HepG2 (cell line): Measurements from ENCODE around the gene BAHCC1. TPM values are rescaled to one million over a fixed set of nuclear protein-coding genes. Genes with fewer than 3 reads are reported as not detected.

ENCODE experiments used
- ADNP ChIP-seq: sonication (generic); formaldehyde crosslinking; IDR thresholded peaks from 2 replicates; pipeline ENCODE4 v1.4.0; 2020; ENCODE audit warnings: missing genetic modification reagents
- CHD2 ChIP-seq: IDR thresholded peaks from 2 replicates; pipeline ENCODE4 v1.6.1; 2011; ENCODE audit warnings: low read depth, low read length, improper control_type of control experiment
- DMAP1 ChIP-seq: IDR thresholded peaks from 2 replicates; pipeline ENCODE4 v1.6.1; 2016
- HNF4A ChIP-seq: sonication (generic); formaldehyde crosslinking; IDR thresholded peaks from 2 replicates; pipeline ENCODE4 v1.4.0; 2020; ENCODE audit warnings: missing genetic modification reagents
- HNRNPK ChIP-seq: fragments of 200-400 bp; formaldehyde crosslinking; IDR thresholded peaks from 2 replicates; pipeline ENCODE4 v1.6.1; 2018; ENCODE audit warnings: low read length, low read depth, moderate library complexity, mild to moderate bottlenecking; ENCODE audit not compliant: poor library complexity, severe bottlenecking
- SIX1 ChIP-seq: sonication (generic); formaldehyde crosslinking; IDR thresholded peaks from 2 replicates; pipeline ENCODE4 v1.4.0; 2020; ENCODE audit warnings: missing genetic modification reagents, borderline replicate concordance
- SNRNP70 ChIP-seq: fragments of 200-400 bp; formaldehyde crosslinking; IDR thresholded peaks from 2 replicates; pipeline ENCODE4 v1.6.1; 2017; ENCODE audit warnings: mild to moderate bottlenecking, low read depth, low read length, moderate library complexity
- SRSF4 ChIP-seq: fragments of 200-400 bp; formaldehyde crosslinking; IDR thresholded peaks from one replicate; pipeline ENCODE4 v1.6.1; 2018; ENCODE audit warnings: mild to moderate bottlenecking, low read depth, low read length, moderate library complexity; ENCODE audit not compliant: poor library complexity, severe bottlenecking
- TGIF2 ChIP-seq: IDR thresholded peaks from 2 replicates; pipeline ENCODE4 v1.6.1; 2016; ENCODE audit warnings: control low read depth, missing compliant biosample characterization
- YY1 ChIP-seq: IDR thresholded peaks from 2 replicates; pipeline ENCODE4 v1.6.1; 2011; ENCODE audit warnings: low read length, low read depth, moderate library complexity, mild to moderate bottlenecking; ENCODE audit not compliant: insufficient read depth, insufficient replicate concordance
- ZNF510 ChIP-seq: sonication (generic); formaldehyde crosslinking; IDR thresholded peaks from 2 replicates; pipeline ENCODE4 v1.4.0; 2020; ENCODE audit warnings: low read depth, mild to moderate bottlenecking, missing genetic modification reagents
- polyA plus RNA-seq, 8 experiments: library from polyadenylated mRNA; depleted of rRNA in 3 of 8; stranded (reverse) in 7 of 8; unstranded in 1 of 8; fragments of >200 nt; fragmentation: Illumina TruSeq in 4 of 8; extraction: Trizol in 4 of 8; gene quantifications; 2 replicates each; pipeline versions ENCODE4 v1.2.1 to v1.2.3, GENCODE V29; 2011 to 2016; ENCODE audit warnings: low read depth in 4 of 8, missing spikeins in 1 of 8, mixed read lengths in 1 of 8; ENCODE audit not compliant: insufficient read depth in 1 of 8
- total RNA-seq, 5 experiments: library from RNA; depleted of rRNA; stranded (reverse); fragments of >200 nt; fragmentation: Illumina TruSeq; extraction: Trizol; gene quantifications; 2 replicates each; pipeline ENCODE4 v1.2.3, GENCODE V29; 2016; ENCODE audit warnings: low read depth in 1 of 5
- TF ChIP-seq, protein P1 (sequence below): sonication (generic); formaldehyde crosslinking; IDR thresholded peaks from 2 replicates; pipeline ENCODE4 v1.5.1; 2020; ENCODE audit warnings: missing genetic modification reagents, mild to moderate bottlenecking, borderline replicate concordance
- TF ChIP-seq, protein P2 (sequence below): sonication (generic); formaldehyde crosslinking; IDR thresholded peaks from 2 replicates; pipeline ENCODE4 v1.5.1; 2020; ENCODE audit warnings: missing genetic modification reagents, mild to moderate bottlenecking, borderline replicate concordance
- TF ChIP-seq, protein P3 (sequence below): fragments of 450-650 bp; IDR thresholded peaks from 2 replicates; pipeline ENCODE4 v1.6.1; 2016
- TF ChIP-seq, protein P4 (sequence below): sonication (generic); formaldehyde crosslinking; IDR thresholded peaks from 2 replicates; pipeline ENCODE4 v1.5.1; 2020; ENCODE audit warnings: missing genetic modification reagents, mild to moderate bottlenecking, borderline replicate concordance
- TF ChIP-seq, protein P5 (sequence below): sonication (generic); formaldehyde crosslinking; IDR thresholded peaks from 2 replicates; pipeline ENCODE4 v1.5.0; 2020; ENCODE audit warnings: missing genetic modification reagents
- TF ChIP-seq, protein P6 (sequence below): sonication (generic); formaldehyde crosslinking; conservative IDR thresholded peaks from 2 replicates; pipeline ENCODE4 v1.8.0; 2022; ENCODE audit warnings: mild to moderate bottlenecking, moderate library complexity, missing genetic modification reagents

Gene BAHCC1
- total and polyA plus RNA-seq, 2 of the 13 experiments (the other 11 are each of a cell fraction or from before 2014, with no cell fraction given) = 1.4 to 1.7 TPM

DNA sequence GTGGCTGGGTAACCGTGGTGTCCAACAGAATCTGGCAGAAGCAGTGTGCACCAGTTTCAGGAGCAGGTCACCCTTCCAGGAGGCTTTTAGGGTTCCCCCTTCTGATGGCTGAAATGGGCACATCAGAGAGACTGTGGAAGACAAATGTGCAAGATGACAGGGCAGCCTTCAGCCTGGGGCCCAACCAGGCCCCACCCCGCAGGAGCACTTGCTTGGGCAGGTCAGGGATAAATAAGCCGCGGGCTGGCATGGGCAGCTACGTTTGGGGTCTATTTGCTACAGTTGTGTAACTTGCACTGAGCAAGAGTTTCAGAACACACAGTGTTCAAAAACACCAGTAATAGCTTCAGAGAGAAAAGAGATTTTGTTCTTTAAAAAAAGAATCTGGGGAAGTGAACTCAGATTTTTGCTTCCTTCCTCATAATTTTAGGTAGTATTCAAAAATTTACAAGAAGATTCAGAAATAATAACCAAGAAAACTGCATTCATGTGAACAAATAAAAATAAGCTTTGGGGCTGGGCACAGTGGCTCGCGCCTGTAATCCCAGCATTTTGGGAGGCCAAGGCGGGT is 44.9 kb upstream of the BAHCC1 start (continued):
- TF ChIP-seq ADNP (CRISPR knock-in tag) = no peak
- no peak for TF ChIP-seq SNRNP70
- TF ChIP-seq, protein P1, sequence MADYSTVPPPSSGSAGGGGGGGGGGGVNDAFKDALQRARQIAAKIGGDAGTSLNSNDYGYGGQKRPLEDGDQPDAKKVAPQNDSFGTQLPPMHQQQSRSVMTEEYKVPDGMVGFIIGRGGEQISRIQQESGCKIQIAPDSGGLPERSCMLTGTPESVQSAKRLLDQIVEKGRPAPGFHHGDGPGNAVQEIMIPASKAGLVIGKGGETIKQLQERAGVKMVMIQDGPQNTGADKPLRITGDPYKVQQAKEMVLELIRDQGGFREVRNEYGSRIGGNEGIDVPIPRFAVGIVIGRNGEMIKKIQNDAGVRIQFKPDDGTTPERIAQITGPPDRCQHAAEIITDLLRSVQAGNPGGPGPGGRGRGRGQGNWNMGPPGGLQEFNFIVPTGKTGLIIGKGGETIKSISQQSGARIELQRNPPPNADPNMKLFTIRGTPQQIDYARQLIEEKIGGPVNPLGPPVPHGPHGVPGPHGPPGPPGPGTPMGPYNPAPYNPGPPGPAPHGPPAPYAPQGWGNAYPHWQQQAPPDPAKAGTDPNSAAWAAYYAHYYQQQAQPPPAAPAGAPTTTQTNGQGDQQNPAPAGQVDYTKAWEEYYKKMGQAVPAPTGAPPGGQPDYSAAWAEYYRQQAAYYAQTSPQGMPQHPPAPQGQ (CRISPR knock-in tag) = no peak
- no peak for TF ChIP-seq HNF4A (CRISPR knock-in tag)
- no peak for TF ChIP-seq ZNF510
- TF ChIP-seq YY1 = no peak
- TF ChIP-seq, protein P2, sequence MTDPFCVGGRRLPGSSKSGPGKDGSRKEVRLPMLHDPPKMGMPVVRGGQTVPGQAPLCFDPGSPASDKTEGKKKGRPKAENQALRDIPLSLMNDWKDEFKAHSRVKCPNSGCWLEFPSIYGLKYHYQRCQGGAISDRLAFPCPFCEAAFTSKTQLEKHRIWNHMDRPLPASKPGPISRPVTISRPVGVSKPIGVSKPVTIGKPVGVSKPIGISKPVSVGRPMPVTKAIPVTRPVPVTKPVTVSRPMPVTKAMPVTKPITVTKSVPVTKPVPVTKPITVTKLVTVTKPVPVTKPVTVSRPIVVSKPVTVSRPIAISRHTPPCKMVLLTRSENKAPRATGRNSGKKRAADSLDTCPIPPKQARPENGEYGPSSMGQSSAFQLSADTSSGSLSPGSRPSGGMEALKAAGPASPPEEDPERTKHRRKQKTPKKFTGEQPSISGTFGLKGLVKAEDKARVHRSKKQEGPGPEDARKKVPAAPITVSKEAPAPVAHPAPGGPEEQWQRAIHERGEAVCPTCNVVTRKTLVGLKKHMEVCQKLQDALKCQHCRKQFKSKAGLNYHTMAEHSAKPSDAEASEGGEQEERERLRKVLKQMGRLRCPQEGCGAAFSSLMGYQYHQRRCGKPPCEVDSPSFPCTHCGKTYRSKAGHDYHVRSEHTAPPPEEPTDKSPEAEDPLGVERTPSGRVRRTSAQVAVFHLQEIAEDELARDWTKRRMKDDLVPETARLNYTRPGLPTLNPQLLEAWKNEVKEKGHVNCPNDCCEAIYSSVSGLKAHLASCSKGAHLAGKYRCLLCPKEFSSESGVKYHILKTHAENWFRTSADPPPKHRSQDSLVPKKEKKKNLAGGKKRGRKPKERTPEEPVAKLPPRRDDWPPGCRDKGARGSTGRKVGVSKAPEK (CRISPR knock-in tag) = no peak
- no peak for TF ChIP-seq SIX1 (CRISPR knock-in tag)
- TF ChIP-seq, protein P3, sequence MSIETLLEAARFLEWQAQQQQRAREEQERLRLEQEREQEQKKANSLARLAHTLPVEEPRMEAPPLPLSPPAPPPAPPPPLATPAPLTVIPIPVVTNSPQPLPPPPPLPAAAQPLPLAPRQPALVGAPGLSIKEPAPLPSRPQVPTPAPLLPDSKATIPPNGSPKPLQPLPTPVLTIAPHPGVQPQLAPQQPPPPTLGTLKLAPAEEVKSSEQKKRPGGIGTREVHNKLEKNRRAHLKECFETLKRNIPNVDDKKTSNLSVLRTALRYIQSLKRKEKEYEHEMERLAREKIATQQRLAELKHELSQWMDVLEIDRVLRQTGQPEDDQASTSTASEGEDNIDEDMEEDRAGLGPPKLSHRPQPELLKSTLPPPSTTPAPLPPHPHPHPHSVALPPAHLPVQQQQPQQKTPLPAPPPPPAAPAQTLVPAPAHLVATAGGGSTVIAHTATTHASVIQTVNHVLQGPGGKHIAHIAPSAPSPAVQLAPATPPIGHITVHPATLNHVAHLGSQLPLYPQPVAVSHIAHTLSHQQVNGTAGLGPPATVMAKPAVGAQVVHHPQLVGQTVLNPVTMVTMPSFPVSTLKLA = no peak
- TF ChIP-seq, protein P4, sequence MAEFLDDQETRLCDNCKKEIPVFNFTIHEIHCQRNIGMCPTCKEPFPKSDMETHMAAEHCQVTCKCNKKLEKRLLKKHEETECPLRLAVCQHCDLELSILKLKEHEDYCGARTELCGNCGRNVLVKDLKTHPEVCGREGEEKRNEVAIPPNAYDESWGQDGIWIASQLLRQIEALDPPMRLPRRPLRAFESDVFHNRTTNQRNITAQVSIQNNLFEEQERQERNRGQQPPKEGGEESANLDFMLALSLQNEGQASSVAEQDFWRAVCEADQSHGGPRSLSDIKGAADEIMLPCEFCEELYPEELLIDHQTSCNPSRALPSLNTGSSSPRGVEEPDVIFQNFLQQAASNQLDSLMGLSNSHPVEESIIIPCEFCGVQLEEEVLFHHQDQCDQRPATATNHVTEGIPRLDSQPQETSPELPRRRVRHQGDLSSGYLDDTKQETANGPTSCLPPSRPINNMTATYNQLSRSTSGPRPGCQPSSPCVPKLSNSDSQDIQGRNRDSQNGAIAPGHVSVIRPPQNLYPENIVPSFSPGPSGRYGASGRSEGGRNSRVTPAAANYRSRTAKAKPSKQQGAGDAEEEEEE = no peak
- TF ChIP-seq, protein P5, sequence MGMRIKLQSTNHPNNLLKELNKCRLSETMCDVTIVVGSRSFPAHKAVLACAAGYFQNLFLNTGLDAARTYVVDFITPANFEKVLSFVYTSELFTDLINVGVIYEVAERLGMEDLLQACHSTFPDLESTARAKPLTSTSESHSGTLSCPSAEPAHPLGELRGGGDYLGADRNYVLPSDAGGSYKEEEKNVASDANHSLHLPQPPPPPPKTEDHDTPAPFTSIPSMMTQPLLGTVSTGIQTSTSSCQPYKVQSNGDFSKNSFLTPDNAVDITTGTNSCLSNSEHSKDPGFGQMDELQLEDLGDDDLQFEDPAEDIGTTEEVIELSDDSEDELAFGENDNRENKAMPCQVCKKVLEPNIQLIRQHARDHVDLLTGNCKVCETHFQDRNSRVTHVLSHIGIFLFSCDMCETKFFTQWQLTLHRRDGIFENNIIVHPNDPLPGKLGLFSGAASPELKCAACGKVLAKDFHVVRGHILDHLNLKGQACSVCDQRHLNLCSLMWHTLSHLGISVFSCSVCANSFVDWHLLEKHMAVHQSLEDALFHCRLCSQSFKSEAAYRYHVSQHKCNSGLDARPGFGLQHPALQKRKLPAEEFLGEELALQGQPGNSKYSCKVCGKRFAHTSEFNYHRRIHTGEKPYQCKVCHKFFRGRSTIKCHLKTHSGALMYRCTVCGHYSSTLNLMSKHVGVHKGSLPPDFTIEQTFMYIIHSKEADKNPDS (CRISPR knock-in tag) = no peak
- TF ChIP-seq, protein P6, sequence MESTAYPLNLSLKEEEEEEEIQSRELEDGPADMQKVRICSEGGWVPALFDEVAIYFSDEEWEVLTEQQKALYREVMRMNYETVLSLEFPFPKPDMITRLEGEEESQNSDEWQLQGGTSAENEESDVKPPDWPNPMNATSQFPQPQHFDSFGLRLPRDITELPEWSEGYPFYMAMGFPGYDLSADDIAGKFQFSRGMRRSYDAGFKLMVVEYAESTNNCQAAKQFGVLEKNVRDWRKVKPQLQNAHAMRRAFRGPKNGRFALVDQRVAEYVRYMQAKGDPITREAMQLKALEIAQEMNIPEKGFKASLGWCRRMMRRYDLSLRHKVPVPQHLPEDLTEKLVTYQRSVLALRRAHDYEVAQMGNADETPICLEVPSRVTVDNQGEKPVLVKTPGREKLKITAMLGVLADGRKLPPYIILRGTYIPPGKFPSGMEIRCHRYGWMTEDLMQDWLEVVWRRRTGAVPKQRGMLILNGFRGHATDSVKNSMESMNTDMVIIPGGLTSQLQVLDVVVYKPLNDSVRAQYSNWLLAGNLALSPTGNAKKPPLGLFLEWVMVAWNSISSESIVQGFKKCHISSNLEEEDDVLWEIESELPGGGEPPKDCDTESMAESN (CRISPR knock-in tag) = no peak
- no peak for TF ChIP-seq TGIF2 (CRISPR knock-in tag)
- TF ChIP-seq HNRNPK = no peak
- 0 out of 2 replicates have a peak, but pooled peaks have one; percentile 16 for TF ChIP-seq DMAP1
- no peak for TF ChIP-seq SRSF4
- no peak for TF ChIP-seq CHD2
